Measurements from ENCODE around the gene C3orf33. TPM values are rescaled to one million over a fixed set of nuclear protein-coding genes. Genes with fewer than 3 reads are reported as not detected.
"Not testable (repeated sequence)": the region's sequence is repeated elsewhere in the genome, so short reads cannot be mapped to it uniquely, and the experiment has no call there.

Gene C3orf33, protein sequence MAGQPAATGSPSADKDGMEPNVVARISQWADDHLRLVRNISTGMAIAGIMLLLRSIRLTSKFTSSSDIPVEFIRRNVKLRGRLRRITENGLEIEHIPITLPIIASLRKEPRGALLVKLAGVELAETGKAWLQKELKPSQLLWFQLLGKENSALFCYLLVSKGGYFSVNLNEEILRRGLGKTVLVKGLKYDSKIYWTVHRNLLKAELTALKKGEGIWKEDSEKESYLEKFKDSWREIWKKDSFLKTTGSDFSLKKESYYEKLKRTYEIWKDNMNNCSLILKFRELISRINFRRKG
- 0.68 and 1.1 TPM in 2 replicates for total RNA-seq (2014; rRNA removed; shearing (Covaris generic))

DNA sequence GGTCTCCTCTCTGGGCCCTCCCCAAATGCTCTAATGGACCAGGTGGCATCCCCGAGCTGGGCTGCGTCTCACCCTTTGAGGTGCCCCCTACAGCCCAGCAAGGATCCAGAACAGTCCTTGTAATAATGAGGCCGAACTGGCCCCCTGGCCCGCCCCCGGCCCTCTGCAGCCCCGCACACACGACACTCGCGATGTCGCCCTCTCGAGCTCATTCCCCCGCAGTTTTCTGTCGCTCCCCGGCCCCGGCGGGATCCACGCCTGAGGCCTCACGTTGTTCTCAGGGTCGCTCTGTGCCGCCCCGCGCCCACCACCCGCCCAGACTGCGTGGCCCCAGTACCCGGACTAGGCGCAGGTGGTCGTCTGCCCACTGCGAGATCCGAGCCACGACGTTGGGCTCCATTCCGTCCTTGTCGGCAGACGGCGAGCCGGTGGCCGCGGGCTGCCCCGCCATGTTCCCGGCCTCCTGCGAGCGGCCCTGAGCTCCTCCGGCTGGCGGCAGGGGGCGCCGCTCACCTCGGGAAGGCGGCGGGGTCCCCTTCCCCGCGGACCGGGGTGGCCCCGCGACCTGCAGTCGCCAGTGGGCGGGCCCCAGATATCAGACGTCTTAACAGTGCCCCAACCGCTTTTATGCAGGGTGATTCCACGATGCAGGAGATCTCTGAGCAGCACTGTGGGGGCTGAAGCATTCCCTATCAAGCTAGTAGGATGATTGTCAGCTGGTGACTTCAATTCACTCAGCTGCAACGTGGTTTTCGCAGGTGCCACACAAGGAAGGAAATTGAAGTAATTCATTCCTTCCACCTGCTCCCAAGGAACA lies at the start of gene C3orf33:
Gene C3orf33, minus strand, starts transcription at position 477 of the 817 bp plus-strand sequence. Its CDS starts 26 bp downstream, at position 451.
- peak; percentile 72 for DNase-seq (ENCODE audit: low spot score)

DNA sequence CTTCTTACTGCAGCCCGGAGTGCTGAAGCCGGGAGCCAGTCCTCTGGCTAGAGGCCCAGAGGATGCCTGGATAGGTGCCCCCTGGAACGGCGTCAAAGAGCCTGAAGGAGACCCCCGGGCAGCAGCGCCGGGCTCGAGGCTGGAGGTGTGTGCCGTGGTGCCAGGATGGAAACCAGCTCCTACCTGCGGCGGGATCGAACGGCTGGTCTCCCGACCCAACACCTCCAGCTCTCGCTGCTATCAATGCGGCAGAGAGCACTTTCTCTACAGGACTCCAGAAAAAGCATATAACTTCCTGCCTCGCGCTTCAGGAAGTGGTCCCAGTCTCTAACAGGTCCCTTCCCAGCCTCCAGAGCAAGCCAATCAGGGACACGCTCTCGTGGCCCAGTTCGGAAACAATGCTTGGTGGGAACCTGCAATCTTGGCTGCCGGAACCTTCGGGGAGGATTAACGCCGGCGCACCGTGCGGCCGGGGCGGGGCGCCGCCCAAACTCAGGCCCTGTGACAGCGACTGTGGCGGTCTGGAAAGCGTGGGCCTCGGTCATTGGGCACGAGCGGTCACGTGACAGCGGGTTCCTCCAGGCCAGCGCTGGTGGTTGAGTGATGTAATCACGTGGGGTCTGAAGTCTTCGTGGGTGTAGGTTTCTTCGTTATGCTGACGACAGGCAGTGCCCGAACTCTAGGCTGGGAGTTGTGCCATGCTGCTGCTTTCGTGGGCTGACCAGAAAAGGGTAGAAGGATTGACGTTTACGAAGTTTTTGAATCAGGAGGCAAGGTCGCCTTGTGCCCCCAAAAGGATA lies 48.3 kb upstream of the C3orf33 start, which contains the start of gene SLC33A1:
Gene SLC33A1, minus strand, starts transcription at position 287 of the 800 bp plus-strand sequence. CDS start 430 bp downstream, outside the sequence.
- DNase-seq (ENCODE audit: low spot score): peak; percentile 99

DNA sequence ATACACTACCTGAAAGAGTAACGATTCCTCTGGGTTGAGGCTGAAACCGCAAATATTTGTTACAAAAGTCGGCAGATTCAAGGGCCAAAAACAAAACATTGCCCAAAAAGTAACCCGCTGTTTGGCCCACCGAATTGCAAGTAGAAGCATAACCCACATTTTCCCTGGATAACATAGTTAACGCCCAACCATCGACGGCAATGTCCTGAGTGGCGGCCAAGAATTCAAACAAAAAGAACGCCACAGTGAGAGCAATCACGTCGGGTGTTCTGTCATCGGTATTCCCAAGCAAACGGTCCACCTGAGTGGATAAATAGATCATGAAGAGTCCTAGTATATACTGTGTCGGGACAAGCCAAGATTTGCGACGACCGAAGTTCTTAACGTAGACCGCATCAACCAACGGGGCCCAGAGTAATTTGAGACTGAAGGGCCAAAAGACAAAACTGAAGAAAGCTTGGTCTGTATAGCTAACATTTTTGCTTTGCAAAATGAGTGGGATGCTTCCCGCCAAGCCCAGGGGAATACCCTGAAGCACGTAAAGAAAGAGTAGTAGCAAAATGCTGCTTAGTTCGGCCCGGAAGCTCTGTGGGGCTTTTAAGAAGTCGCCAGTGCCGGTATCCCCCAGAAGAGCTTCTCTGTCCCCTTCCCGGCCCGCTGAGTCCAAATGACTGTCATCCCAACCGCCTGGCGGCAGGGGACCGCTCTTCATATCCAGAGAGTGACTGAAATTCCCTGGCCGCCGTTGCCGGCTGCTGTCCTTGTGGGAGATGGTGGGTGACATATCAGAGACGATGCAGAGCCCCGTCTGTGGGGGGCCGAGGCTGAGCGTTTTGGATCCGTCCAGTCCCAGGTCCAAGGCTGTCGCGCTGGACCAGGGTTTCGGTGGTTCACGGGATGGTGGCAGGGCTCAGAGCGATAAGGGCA lies 47.4 kb upstream of the C3orf33 start:
- DNase-seq (ENCODE audit: low spot score): peak; percentile 41

DNA sequence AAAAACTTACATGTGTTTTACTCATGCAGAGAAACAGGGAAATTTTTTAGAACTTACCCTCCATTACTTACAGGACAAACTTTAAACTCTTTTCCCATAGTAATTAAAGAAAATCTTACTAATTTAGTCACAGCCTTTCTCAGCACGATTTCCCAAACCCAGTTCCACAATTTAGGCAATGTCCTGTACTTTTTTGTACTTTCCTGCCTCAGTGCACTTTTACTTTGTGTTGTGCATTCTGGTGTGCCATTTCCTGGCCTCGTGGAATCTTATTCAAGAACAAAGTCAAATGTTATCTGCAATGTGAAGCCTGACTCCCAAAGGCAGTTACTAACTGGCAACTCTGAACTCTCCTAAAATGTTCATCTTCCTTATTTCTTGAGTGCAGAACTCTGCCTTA lies 46.3 kb upstream of the C3orf33 start:
- no peak for DNase-seq (ENCODE audit: low spot score)

DNA sequence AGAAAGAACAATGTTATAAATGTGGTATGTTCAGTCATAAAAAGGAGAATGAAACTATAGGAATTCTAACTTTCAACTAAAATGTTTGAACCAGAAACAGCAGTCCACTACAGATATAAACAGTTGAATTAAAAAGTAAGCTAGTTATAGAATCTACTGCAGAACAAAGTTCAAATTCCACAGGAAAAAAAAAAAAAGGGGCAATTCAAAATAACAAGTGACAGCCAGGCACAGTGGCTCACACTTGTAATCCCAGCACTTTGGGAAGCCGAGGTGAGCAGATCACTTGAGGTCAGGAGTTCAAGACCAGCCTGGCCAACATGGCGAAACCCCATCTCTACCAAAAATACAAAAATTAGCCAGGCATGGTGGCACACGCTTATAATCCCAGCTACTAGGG lies 43.3 kb upstream of the C3orf33 start:
- DNase-seq (ENCODE audit: low spot score): not testable (repeated sequence)

DNA sequence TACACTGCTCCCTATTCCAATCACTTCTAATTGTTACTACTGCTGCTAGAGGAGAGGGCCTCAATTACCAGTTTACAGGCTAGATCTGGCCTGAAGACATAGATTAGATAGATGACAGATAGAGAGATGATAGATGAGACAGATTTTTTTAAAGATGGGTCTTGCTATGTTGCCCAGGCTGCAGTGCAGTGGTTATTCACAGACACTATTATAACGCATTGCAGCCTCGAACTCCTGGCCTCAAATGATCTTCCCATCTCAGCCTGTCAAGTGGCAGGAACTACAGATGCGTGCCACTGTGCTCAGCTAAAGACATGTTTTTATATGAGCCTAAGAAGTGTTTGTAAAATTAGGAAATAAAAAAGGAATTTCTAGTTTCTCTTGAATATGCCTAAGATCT lies 41.9 kb upstream of the C3orf33 start:
- no peak for DNase-seq (ENCODE audit: low spot score)

DNA sequence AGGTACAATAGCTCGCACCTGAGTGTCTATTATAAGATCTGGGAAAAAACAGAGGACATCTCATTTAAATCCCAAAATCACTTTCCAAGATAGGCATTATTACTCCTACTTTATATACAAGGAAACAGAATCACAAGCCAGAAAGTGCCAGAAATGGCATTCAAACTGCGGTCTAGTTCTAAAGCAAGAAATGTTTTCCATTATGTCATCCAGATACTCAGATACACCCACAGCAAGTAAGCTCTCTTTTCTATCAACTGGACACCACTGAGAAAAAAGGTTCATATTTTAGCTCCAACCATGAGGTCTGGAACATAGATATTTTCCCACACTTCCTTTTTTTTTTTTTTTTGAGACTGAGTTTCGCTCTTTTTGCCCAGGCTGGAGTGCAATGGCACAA lies 40.0 kb upstream of the C3orf33 start:
- no peak for DNase-seq (ENCODE audit: low spot score)

DNA sequence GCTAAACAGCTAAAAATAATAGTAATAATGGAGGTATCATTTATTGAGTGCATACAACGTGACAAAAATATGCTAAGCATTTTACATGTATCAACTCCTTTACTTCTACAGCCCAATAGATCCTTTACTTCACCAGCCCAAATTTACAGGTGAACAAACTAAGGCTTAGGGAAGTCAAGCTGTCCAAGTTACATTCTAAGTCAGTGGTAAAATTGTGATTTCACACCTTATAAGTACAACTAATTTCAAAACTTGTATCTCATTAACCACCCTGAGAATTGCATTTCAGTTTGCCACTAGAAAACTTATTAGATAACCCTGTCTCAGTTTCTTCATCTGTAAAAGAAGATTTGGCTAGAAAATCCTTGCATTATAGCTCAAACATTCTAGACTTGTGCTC lies 37.5 kb upstream of the C3orf33 start:
- no peak for DNase-seq (ENCODE audit: low spot score)

DNA sequence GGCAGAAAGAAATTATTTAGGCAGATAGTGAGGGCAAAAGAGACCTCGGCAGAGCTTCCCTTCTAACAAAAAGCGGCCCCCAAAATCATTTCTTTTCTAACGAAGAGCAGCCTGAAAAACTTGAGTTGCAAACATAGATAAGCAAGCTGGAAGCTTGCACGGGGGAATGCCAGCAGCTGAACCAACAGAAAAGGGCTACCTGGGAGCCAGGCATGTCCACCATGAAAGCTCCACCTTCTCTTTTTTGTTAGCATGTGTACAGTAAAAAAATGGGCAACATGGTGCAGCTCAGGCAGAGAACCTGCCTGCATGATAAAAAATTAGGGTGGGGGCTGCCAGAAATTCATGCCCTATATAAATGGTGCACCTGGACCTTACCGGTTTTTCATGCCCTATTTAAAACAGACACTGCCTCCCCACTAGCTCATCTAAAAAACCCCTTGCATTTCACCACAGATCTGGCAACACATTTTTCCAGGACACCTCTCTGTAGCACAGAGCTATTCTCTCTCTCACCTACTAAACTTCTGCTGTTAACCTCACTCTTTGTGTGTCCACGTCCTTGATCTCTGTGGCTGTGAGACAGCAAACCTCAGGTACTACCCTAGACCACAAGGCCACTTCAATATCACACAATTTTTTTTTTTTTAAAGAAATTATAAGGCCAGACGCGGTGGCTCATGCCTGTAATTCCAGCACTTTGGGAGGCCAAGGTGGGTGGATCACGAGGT lies 29.4 kb upstream of the C3orf33 start:
- DNase-seq (ENCODE audit: low spot score): no peak

DNA sequence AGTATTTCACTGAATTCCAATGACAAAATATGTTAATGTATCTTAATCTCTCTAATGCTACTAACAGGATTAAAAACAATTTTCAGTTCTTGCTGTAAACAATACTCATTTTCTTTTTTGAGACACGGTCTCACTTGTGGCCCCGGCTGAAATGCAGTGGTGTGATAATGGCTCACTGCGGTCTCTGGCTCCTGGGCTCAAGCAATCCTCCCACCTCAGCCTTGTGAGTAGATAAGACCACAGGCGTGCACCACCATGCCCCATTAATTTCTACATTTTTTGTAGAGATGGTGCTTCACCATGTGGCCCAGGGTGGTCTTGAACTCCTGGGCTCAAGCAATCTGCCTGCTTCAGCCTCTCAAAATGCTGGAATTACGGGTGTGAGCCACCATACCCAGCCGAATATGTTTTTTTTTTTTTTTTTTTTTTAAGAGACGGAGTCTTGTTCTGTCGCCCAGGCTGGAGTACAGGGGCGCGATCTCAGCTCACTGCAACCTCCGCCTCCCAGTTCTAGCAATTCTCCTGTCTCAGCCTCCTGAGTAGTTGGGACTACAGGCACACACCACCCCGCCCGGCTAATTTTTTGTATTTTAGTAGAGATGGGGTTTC lies 22.5 kb upstream of the C3orf33 start:
- not testable (repeated sequence) for DNase-seq (ENCODE audit: low spot score)

DNA sequence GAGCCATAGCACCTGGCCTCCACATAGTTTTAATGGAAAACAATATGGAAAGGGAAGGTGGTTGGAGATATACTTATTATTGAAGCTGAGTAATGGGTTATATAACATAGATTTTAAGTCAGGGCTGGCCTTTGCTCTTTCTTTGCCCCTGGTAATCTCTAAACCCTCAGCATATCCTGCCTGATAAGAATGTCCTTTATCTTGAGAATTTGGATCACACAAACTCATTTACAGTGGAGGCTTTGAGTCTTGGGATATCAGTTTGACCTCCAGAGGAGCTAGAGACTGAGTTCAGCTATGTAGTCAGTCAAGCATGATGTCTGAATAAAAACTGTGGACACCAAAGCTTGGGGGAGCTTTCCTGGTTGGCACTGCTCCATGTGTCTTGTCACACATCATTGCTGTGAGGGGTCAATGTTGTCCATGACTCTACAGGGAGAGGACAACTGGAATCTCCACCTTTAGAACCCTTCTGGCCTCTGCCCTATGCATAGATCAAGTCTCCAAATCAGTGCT lies 9.0 kb upstream of the C3orf33 start:
- no peak for DNase-seq (ENCODE audit: low spot score)

DNA sequence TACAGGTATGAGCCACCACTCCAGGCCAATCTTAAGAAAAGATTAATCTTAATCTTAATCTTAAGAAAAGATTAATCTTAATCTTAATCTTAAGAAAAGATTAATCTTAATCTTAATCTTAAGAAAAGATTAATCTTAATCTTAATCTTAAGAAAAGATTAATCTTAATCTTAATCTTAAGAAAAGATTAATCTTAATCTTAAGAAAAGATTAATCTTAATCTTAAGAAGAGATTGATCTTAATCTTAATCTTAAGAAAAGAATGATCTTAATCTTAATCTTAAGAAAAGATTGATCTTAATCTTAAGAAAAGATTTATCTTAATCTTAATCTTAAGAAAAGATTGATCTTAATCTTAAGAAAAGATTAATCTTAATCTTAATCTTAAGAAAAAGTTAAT lies 7.1 kb upstream of the C3orf33 start:
- DNase-seq (ENCODE audit: low spot score): not testable (repeated sequence)

DNA sequence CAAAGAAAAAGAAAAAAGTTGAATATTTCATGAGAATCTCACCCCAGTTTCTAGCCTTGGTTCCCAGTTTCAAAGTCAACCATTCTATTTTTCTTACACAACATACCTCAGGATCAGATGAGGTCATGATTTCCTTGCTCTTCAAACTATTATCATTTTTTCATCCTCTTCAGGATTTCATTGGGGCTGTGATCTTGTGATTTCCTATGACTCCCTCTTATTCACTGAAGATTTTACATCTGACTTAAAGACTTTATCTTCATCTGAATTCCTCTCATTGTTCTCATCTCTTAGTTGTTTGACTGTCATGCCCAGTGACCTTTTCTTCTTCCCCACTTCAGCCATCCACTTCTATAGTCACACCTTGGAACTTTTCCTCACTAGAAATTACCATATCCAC lies 3.1 kb upstream of the C3orf33 start:
- DNase-seq (ENCODE audit: low spot score): no peak

DNA sequence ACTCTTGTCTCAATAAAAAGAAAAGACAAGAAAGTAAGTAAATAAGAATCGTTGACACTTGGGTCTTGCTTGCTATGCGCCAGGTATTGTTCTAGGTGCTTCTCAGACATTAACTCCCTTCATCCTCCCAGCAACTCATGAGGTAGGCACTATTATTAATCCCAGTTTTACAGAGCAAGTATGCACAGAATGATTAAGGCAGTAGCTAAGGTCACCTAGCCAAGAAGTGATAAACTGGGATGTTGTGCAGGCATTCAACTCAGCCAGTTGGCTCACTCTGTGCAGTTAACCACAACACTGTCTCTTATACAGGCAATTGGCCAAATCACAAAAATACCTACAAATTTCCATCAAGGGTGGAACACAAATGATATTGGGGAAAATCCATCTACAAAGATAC lies 1.7 kb upstream of the C3orf33 start:
- no peak for DNase-seq (ENCODE audit: low spot score)

DNA sequence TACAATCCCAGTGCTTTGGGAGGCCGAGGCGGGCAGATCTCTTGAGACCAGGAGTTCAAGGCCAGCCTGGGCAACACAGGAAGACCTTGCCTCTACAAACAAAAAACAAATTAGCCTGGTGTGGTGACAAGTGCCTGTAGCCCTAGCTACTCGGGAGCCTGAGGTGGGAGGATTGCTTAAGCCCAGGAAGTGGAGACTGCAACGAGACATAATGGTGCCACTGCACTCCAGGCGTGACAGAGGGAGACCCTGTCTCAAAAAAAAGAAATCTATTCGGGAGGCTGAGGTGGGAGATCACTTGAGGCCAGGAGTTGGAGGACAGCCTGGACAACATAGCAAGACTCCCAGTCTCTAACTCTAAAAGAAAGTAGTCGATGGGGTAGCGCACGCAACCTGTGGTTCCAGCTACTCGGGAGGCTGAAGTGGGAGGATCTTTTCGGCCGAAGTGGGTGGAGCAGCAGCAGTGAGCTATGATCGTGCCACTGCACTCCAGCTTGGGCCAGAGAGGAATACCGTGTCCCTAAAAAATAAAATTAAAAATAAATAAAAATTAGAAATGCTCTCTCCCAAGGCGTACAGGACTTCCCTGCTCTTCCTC lies 775 bp downstream of the C3orf33 start:
- peak; percentile 21 for DNase-seq (ENCODE audit: low spot score)

DNA sequence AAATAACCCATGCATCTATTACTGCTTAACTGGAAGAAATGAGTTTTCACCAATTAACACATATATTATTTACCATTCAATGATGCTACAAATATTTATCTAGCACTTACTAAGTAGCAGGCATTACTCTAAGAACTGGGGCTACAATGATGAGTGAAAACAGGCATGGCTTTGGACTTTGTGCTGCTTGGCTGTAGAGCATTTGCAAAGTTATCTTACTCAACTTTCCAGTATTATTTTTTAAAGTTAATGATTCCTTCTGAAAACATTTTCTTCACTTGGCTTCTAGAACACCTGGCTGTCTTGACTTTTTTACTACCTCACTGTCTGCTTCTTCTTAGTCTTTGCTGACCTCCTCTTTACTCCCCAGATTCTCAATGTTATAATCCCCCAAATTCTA lies 1.8 kb downstream of the C3orf33 start:
- DNase-seq (ENCODE audit: low spot score): no peak

DNA sequence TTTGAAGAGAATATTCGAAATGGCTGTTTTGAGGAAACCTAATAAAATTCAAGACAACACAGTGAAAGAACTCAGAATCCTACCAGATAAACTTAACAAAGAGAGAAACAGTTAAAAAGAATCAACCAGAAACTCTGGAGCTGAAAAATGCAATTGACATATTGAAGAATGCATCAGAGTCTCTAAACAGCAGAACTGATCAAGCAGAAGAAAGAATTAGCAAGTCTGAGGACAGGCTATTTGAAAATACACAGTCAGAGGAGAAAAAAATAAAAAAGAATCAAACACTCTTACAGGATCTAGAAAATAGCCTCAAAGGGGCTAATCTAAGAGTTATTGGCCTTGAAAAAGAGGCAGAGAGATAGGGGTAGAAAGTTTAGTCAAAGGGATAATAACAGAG lies 13.5 kb downstream of the C3orf33 start:
- DNase-seq (ENCODE audit: low spot score): no peak

DNA sequence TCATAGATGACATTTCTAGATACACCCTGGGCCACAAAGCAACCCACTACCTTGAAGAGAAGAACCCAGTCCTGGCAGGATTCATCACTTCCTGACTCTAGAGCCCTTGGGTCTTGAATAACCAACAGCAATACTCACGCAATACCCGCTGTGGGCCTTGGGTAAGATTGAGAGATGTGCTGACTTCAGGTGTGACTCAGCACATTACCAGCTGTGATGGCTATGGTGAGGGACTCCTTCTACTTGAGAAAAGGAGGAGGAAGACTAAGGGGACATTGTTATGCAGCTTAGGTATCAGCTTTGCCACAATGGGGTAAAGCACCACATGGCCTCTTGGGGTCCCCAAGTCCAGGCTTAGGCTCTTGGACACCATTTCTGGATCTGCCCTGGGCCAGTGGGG lies 14.9 kb downstream of the C3orf33 start:
- DNase-seq (ENCODE audit: low spot score): no peak

Data from HT-29 (cell line).